HG02678 (cell line): Measurements from ENCODE around the gene PCDHA9.
"Not testable (repeated sequence)": the region's sequence is repeated elsewhere in the genome, so short reads cannot be mapped to it uniquely, and the experiment has no call there.

Source experiments
- ATAC-seq: cut with Tn5 transposase; IDR thresholded peaks from one replicate; pipeline ENCODE4 v1.9.1; 2021; ENCODE audit warnings: mild to moderate bottlenecking, moderate library complexity; ENCODE audit not compliant: unreplicated experiment

PCDHA9 gene

GRCh38 chr5:140833993-140834392 is 14.2 kb upstream of the PCDHA9 start, which contains the start of gene PCDHA7:
Gene PCDHA7, plus strand, starts transcription at chr5:140834269. Its CDS starts 115 bp downstream, at chr5:140834384.
- ATAC-seq, result no peak

GRCh38 chr5:140834439-140835008 is 13.7 kb upstream of the PCDHA9 start:
- ATAC-seq, result not testable (repeated sequence)

GRCh38 chr5:140835622-140836510 is 12.3 kb upstream of the PCDHA9 start:
- ATAC-seq, result no peak

- no peak for ATAC-seq
These were observed 6.9 kb upstream of the PCDHA9 start, which contains the start of gene PCDHA8 for GRCh38 chr5:140840978-140841962. Gene PCDHA8, plus strand, starts transcription at chr5:140841187. Its CDS starts 135 bp downstream, at chr5:140841322.

GRCh38 chr5:140842798-140843733 is 5.1 kb upstream of the PCDHA9 start:
- ATAC-seq, result no peak

GRCh38 chr5:140849831-140850634 is 1.9 kb downstream of the PCDHA9 start:
- not testable (repeated sequence) for ATAC-seq

- no peak for ATAC-seq
These were observed 7.8 kb downstream of the PCDHA9 start, which contains the start of gene PCDHA10 for GRCh38 chr5:140855772-140856674. Gene PCDHA10, plus strand, starts transcription at chr5:140855897. Its CDS starts 152 bp downstream, at chr5:140856049.

- no peak for ATAC-seq
These were observed 9.2 kb downstream of the PCDHA9 start for GRCh38 chr5:140857177-140857986.

GRCh38 chr5:140857987-140858240 is 9.7 kb downstream of the PCDHA9 start:
- ATAC-seq, result no peak

- ATAC-seq, result no peak
These were observed 14.5 kb downstream of the PCDHA9 start for GRCh38 chr5:140862441-140863295.

- ATAC-seq, result no peak
These were observed 20.8 kb downstream of the PCDHA9 start, which contains the start of gene PCDHA11 for GRCh38 chr5:140868721-140869554. Gene PCDHA11, plus strand, starts transcription at chr5:140868957. Its CDS starts 147 bp downstream, at chr5:140869104.

GRCh38 chr5:140869555-140869886 is 21.3 kb downstream of the PCDHA9 start:
- ATAC-seq, result no peak

- no peak for ATAC-seq
These were observed 22.3 kb downstream of the PCDHA9 start for GRCh38 chr5:140870221-140871201.
